HFF-Myc (cell line): ENCODE measurements around the gene RBBP9.

Source experiments
- DNase-seq: peaks from one replicate; pipeline ENCODE4 v3.0.0-alpha.2; 2011; ENCODE audit warnings: low read depth; ENCODE audit errors: extremely low read depth
- H3K4me3 ChIP-seq: replicated peaks from 2 replicates; pipeline ENCODE4 v1.5.1; 2011; ENCODE audit warnings: low read depth, mild to moderate bottlenecking, control low read depth, low read length
- CTCF ChIP-seq: IDR thresholded peaks from 2 replicates; pipeline ENCODE4 v1.5.1; 2012; ENCODE audit warnings: mild to moderate bottlenecking, low read depth, low read length, control low read depth; ENCODE audit errors: missing control alignments

Gene RBBP9

GRCh38 chr20:18456600-18456999 is 40.4 kb downstream of the RBBP9 start:
- TF ChIP-seq CTCF, result no peak
- no peak for DNase-seq
- no peak overlapping the region for H3K4me3 ChIP-seq

- TF ChIP-seq CTCF, result no peak
- DNase-seq, result peak; percentile 11
- no peak overlapping the region for H3K4me3 ChIP-seq
Observed at GRCh38 chr20:18443886-18444285, 53.1 kb downstream of the RBBP9 start.

- TF ChIP-seq CTCF, result no peak
- no peak overlapping the region for H3K4me3 ChIP-seq
- no peak for DNase-seq
Observed at GRCh38 chr20:18440403-18440802, 56.6 kb downstream of the RBBP9 start.

GRCh38 chr20:18436847-18437246 is 60.2 kb downstream of the RBBP9 start:
- H3K4me3 ChIP-seq, result no peak overlapping the region

More at GRCh38 chr20:18436847-18437246, 60.2 kb downstream of the RBBP9 start:
- TF ChIP-seq CTCF, result no peak
- DNase-seq, result no peak
